Esophagus muscularis mucosa (tissue), 4 donors: ENCODE results near the gene IL18BP. TPM values are rescaled to one million over a fixed set of nuclear protein-coding genes. Genes with fewer than 3 reads are reported as not detected.

ENCODE experiments used
- DNase-seq: peaks from one replicate; pipeline ENCODE4 v3.0.0-alpha.2; 2017; ENCODE audit errors: extremely low spot score
- H3K27ac ChIP-seq, 4 donors: fragments of 200-600 bp; sonication (generic); replicated peaks in 1 of 4; 1 replicate in 3 of 4; 2 replicates in 1 of 4; pipeline ENCODE4 v1.5.1; 2016 to 2019; ENCODE audit warnings: mild to moderate bottlenecking in 1 of 4
- H3K27me3 ChIP-seq, 4 donors: fragments of 200-600 bp; sonication (generic); one replicate each; pipeline versions ENCODE4 v1.5.1 to v1.6.0; 2016 to 2019
- H3K36me3 ChIP-seq, 4 donors: fragments of 200-600 bp; sonication (generic); one replicate each; pipeline ENCODE4 v1.5.1; 2016 to 2019
- H3K4me1 ChIP-seq, 4 donors: fragments of 200-600 bp; sonication (generic); one replicate each; pipeline ENCODE4 v1.5.1; 2016 to 2019
- H3K4me3 ChIP-seq, 4 donors: fragments of 200-600 bp; sonication (generic); 1 replicate in 2 of 4; 2 replicates in 2 of 4; pipeline ENCODE4 v1.5.1; 2016 to 2019; ENCODE audit warnings: mild to moderate bottlenecking in 4 of 4, moderate library complexity in 1 of 4
- H3K9me3 ChIP-seq, 4 donors: fragments of 200-600 bp; sonication (generic); 1 replicate in 3 of 4; 2 replicates in 1 of 4; pipeline ENCODE4 v1.5.1; 2016 to 2019
- CTCF ChIP-seq, 3 experiments: fragments of 200-600 bp in 2 of 3; fragments of 450-650 bp in 1 of 3; sonication (generic) in 2 of 3; IDR thresholded peaks; one replicate each; pipeline ENCODE4 v1.5.1; 2017 to 2019; ENCODE audit warnings: antibody characterized with exemption in 3 of 3, mild to moderate bottlenecking in 2 of 3, moderate library complexity in 1 of 3
- EP300 ChIP-seq: sonication (generic); formaldehyde crosslinking; IDR thresholded peaks from one replicate; pipeline ENCODE4 v1.6.1; 2017; ENCODE audit warnings: antibody characterized with exemption
- POLR2A ChIP-seq: fragments of 450-650 bp; IDR thresholded peaks from one replicate; pipeline ENCODE4 v1.6.1; 2017; ENCODE audit warnings: antibody characterized with exemption, moderate library complexity, mild to moderate bottlenecking, low read depth
- POLR2AphosphoS5 ChIP-seq, 2 donors: sonication (generic); formaldehyde crosslinking; IDR thresholded peaks; one replicate each; pipeline ENCODE4 v1.6.1; 2017; ENCODE audit warnings: antibody characterized with exemption in 2 of 2
- WGBS: methylation state at CpG from one replicate; pipeline ENCODE4 v1.1.5; 2018; 5-methylcytosine and 5-hydroxymethylcytosine counted together
- intact Hi-C: fragments of 100-400 bp; cut with DNase I; formaldehyde crosslinking; loops from one replicate; pipeline ENCODE4 v1.15.1; 2023
- total RNA-seq, 4 donors: library from RNA; depleted of rRNA; stranded (reverse); fragments of >200 nt; gene quantifications; one replicate each; pipeline versions ENCODE4 v1.1.0 to v1.2.1, GENCODE V29; 2016

Gene IL18BP
- total RNA-seq, 4 donors from 2014 or later: 2.7 to 9.4 (median 5.9) TPM

- H3K4me3 ChIP-seq: no peak overlapping the region
- WGBS: 82% methylated on average over 3 of the region's 3 CpGs
- H3K27ac ChIP-seq: no peak overlapping the region
- H3K27me3 ChIP-seq: no peaks in the 10 kb centered on the region
- DNase-seq: no peak
- H3K36me3 ChIP-seq: peaks cover 6 to 28% (median 15%) of the 10 kb centered on the region in 4 donors
- peaks cover 10 to 20% (median 19%) of the 10 kb centered on the region in 4 donors for H3K4me1 ChIP-seq
- intact Hi-C loops: no loop called here
- no peak for TF ChIP-seq EP300
- no peaks in the 10 kb centered on the region for H3K9me3 ChIP-seq
Measured at GRCh38 chr11:71992136-71992730, 6.5 kb upstream of the IL18BP start.

GRCh38 chr11:71994786-71995185, 3.9 kb upstream of the IL18BP start:
- 76% methylated on average over 3 of the region's 3 CpGs for WGBS
- Histone ChIP-seq H3K4me3 (no peak overlapping the region), H3K27me3 (no peaks in the 10 kb centered on the region), H3K27ac (no peak overlapping the region), H3K36me3 (peaks cover 6 to 28% (median 18%) of the 10 kb centered on the region in 4 donors), H3K4me1 (peaks cover 11 to 18% (median 14%) of the 10 kb centered on the region in 4 donors), H3K9me3 (no peaks in the 10 kb centered on the region)
- intact Hi-C loops: no loop called here
- DNase-seq: no peak
- TF ChIP-seq EP300 (no peak), POLR2A (no peak), CTCF (IDR thresholded peaks at IDR 0.05) (no peak), POLR2AphosphoS5 (IDR thresholded peaks at IDR 0.05) (no peak)

- H3K4me1 ChIP-seq: peaks cover 21 to 28% (median 23%) of the 10 kb centered on the region in 4 donors
- H3K36me3 ChIP-seq: peaks cover 2 to 23% (median 14%) of the 10 kb centered on the region in 4 donors
- no peaks in the 10 kb centered on the region for H3K9me3 ChIP-seq
- WGBS: 91% methylated on average over 1 of the region's 3 CpGs
- no peak for DNase-seq
- no peak overlapping the region for H3K4me3 ChIP-seq
- TF ChIP-seq POLR2AphosphoS5 (IDR thresholded peaks at IDR 0.05) (no peak), EP300 (no peak), POLR2A (no peak), CTCF (IDR thresholded peaks at IDR 0.05) (no peak)
- H3K27ac ChIP-seq: no peak overlapping the region
- intact Hi-C loops: no loop called here
- no peaks in the 10 kb centered on the region for H3K27me3 ChIP-seq
Measured at GRCh38 chr11:71995726-71996291, 2.9 kb upstream of the IL18BP start.

- Histone ChIP-seq H3K4me3 (no peak overlapping the region), H3K4me1 (peaks cover 21 to 35% (median 30%) of the 10 kb centered on the region in 4 donors), H3K27ac (no peak overlapping the region), H3K27me3 (no peaks in the 10 kb centered on the region), H3K9me3 (no peaks in the 10 kb centered on the region), H3K36me3 (peaks cover 0 to 26% (median 16%) of the 10 kb centered on the region in 4 donors)
- no peak for TF ChIP-seq POLR2AphosphoS5 (IDR thresholded peaks at IDR 0.05)
- no peak for TF ChIP-seq POLR2A
- no peak for TF ChIP-seq CTCF (IDR thresholded peaks at IDR 0.05)
- no peak for TF ChIP-seq EP300
- intact Hi-C loops: no loop called here
- WGBS: 92% methylated on average over 1 of the region's 4 CpGs
- no peak for DNase-seq
Measured at GRCh38 chr11:71996517-71996916, 2.2 kb upstream of the IL18BP start.

- DNase-seq: no peak
- peaks cover 0 to 31% (median 20%) of the 10 kb centered on the region in 4 donors for H3K36me3 ChIP-seq
- intact Hi-C loops: no loop called here
- no peak overlapping the region for H3K4me3 ChIP-seq
- TF ChIP-seq POLR2AphosphoS5 (IDR thresholded peaks at IDR 0.05): no peak
- no peak for TF ChIP-seq EP300
- TF ChIP-seq POLR2A: no peak
- TF ChIP-seq CTCF (IDR thresholded peaks at IDR 0.05): no peak
- H3K4me1 ChIP-seq: peaks cover 26 to 39% (median 35%) of the 10 kb centered on the region in 4 donors
- WGBS: 82% methylated on average over 7 of the region's 8 CpGs
- H3K27ac ChIP-seq: no peak overlapping the region
- no peaks in the 10 kb centered on the region for H3K27me3 ChIP-seq
- H3K9me3 ChIP-seq: no peaks in the 10 kb centered on the region
Measured at GRCh38 chr11:71996946-71997345, 1.8 kb upstream of the IL18BP start.
